Measurements from ENCODE around the gene TRMT1.

Gene TRMT1

DNA sequence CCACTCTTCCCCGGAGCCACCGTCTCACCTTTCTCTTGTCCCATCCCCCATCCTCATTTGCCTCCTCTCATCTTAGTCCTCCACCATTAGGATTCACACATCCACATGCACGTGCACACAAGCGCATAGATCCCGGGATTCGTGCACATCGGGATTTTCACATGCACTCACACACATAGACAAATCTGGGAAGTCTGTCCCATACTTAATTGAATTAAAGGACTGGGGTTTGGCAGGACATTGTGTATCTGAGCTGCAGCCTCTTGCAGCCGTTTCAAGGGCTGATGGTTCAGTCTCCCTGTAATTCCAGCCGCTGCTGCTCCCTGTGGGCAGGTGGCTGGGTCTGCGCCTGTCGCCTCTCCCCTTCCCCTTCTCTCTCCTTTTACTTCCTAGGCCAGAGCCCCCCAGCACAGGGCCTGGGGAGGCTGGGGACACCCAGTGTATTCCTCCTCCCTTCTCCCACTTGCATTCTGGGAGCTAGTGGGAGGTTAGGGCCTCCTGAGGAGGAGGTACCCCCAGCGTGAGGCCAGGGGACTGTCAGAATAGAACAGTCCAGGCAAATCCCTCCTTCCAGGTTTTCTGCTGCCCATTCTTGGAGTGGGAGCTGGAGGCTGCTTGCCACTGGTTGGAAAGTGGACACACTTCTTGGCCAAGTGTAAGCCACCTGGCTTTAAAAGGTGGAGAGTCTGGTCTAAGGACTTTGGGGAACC is 57.4 kb downstream of the TRMT1 start:
- Histone ChIP-seq H3K9ac (no peak overlapping the region), H3K36me3 (ENCODE audit: insufficient read depth) (no peaks in the 10 kb centered on the region), H3K27me3 (ENCODE audit: insufficient read depth, low read depth) (peaks cover 60% of the 10 kb centered on the region), H3K79me2 (ENCODE audit: insufficient read depth, low read depth) (no peaks in the 10 kb centered on the region), H3K4me1 (ENCODE audit: low read depth, poor library complexity, severe bottlenecking) (peaks cover 13% of the 10 kb centered on the region), H2AFZ (ENCODE audit: low read depth) (no peak overlapping the region), H3K4me3 (IDR thresholded peaks at IDR 0.05; ENCODE audit: insufficient read depth, low read depth, low read length) (no peak overlapping the region), H3K27ac (no peak overlapping the region), H4K20me1 (ENCODE audit: insufficient read depth) (no peaks in the 10 kb centered on the region), H3K4me2 (no peak overlapping the region)
- TF ChIP-seq, protein P1, sequence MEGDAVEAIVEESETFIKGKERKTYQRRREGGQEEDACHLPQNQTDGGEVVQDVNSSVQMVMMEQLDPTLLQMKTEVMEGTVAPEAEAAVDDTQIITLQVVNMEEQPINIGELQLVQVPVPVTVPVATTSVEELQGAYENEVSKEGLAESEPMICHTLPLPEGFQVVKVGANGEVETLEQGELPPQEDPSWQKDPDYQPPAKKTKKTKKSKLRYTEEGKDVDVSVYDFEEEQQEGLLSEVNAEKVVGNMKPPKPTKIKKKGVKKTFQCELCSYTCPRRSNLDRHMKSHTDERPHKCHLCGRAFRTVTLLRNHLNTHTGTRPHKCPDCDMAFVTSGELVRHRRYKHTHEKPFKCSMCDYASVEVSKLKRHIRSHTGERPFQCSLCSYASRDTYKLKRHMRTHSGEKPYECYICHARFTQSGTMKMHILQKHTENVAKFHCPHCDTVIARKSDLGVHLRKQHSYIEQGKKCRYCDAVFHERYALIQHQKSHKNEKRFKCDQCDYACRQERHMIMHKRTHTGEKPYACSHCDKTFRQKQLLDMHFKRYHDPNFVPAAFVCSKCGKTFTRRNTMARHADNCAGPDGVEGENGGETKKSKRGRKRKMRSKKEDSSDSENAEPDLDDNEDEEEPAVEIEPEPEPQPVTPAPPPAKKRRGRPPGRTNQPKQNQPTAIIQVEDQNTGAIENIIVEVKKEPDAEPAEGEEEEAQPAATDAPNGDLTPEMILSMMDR (conservative IDR thresholded peaks at IDR 0.05; ENCODE audit: low read depth, low read length), result no peak

DNA sequence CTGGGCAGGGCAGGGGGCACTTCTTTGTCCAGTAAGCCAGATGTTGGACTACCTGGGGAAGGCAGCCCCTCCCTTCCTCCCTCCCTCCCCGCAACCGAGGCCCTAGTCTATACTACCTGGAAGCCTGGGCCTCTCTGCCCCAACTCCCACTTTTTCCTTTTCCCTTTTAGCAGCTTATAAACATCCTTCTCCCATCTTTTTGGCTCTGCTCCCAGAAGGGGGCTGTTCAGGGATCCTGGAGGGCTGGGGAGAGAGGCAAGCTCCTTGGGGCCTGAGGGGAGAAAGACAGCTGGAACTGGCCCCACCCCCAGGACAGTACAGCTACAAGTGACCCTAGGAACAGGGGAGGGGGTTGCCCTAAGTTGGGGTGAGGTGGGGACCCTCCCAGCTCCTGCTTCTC is 58.8 kb downstream of the TRMT1 start:
- H3K36me3 ChIP-seq (ENCODE audit: insufficient read depth), result no peaks in the 10 kb centered on the region
- H3K4me1 ChIP-seq (ENCODE audit: low read depth, poor library complexity, severe bottlenecking), result peaks cover 13% of the 10 kb centered on the region
- no peak overlapping the region for H3K9ac ChIP-seq
- H4K20me1 ChIP-seq (ENCODE audit: insufficient read depth), result no peaks in the 10 kb centered on the region
- H3K27me3 ChIP-seq (ENCODE audit: insufficient read depth, low read depth), result peaks cover 65% of the 10 kb centered on the region
- H2AFZ ChIP-seq (ENCODE audit: low read depth), result no peak overlapping the region
- no peaks in the 10 kb centered on the region for H3K79me2 ChIP-seq (ENCODE audit: insufficient read depth, low read depth)
- H3K4me3 ChIP-seq (IDR thresholded peaks at IDR 0.05; ENCODE audit: insufficient read depth, low read depth, low read length), result no peak overlapping the region
- TF ChIP-seq, protein P1 (conservative IDR thresholded peaks at IDR 0.05; ENCODE audit: low read depth, low read length), result no peak
- H3K4me2 ChIP-seq, result no peak overlapping the region
- no peak overlapping the region for H3K27ac ChIP-seq

DNA sequence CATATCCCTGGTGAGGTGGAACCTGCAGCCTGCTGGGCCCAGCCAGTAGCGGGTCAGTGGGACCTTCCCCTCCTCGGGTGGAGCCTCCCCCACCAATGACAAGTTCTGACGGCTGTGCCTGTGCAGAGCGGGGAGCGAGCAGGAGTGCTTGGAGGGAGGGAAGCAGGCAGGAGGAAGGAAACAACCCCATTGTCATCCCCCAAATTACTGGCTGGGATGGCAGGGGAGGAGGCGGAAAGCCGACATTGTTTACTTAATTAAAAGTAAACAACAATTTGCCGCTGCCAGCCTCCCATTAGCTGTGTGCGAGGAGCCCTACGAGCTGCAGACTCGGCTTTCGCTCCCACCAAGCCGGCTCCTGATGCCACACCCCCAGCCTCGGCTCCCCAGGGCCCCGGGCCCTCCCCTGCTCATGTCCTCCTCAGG is 59.4 kb downstream of the TRMT1 start:
- H3K4me3 ChIP-seq (IDR thresholded peaks at IDR 0.05; ENCODE audit: insufficient read depth, low read depth, low read length), result no peak overlapping the region
- no peaks in the 10 kb centered on the region for H4K20me1 ChIP-seq (ENCODE audit: insufficient read depth)
- no peak overlapping the region for H3K27ac ChIP-seq
- no peak overlapping the region for H3K9ac ChIP-seq
- TF ChIP-seq, protein P1 (conservative IDR thresholded peaks at IDR 0.05; ENCODE audit: low read depth, low read length), result no peak
- H3K4me1 ChIP-seq (ENCODE audit: low read depth, poor library complexity, severe bottlenecking), result peaks cover 13% of the 10 kb centered on the region
- peaks cover 65% of the 10 kb centered on the region for H3K27me3 ChIP-seq (ENCODE audit: insufficient read depth, low read depth)
- no peaks in the 10 kb centered on the region for H3K36me3 ChIP-seq (ENCODE audit: insufficient read depth)
- no peak overlapping the region for H2AFZ ChIP-seq (ENCODE audit: low read depth)
- no peaks in the 10 kb centered on the region for H3K79me2 ChIP-seq (ENCODE audit: insufficient read depth, low read depth)
- H3K4me2 ChIP-seq, result no peak overlapping the region

DNA sequence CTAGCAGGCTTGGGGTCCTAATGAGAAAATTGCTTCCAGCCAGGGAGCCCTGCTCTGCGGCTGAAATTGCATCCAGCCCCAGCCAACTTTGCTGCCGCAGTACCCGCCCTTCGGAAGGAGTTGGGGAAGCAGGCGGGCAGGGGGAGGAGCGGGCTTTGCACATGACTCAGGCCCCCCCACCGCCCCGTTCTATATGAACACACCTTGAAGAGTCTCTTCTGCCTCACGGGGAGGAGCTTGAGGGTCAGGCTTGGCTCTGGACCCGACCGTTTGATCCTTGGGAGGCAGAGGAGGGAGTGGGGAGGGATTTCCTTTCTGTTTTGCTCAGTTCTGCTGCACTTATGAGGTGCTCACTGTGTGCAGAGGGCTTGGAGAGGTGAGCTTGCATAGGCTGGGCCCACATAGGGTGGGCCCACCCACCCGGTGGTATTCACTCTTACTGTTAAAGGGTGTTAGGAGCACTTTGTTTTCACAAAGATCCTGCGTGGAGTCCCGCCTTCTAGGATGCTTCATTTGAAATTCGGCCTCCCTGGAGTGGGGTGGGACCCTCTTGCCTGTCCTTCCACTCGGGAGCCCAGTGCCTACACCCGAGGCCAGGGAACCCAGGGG is 60.4 kb downstream of the TRMT1 start:
- Histone ChIP-seq H3K27ac (no peak overlapping the region), H3K4me1 (ENCODE audit: low read depth, poor library complexity, severe bottlenecking) (peaks cover 17% of the 10 kb centered on the region), H4K20me1 (ENCODE audit: insufficient read depth) (no peaks in the 10 kb centered on the region), H3K4me2 (no peak overlapping the region), H3K4me3 (IDR thresholded peaks at IDR 0.05; ENCODE audit: insufficient read depth, low read depth, low read length) (no peak overlapping the region), H3K27me3 (ENCODE audit: insufficient read depth, low read depth) (peaks cover 67% of the 10 kb centered on the region), H2AFZ (ENCODE audit: low read depth) (no peak overlapping the region), H3K9ac (no peak overlapping the region), H3K79me2 (ENCODE audit: insufficient read depth, low read depth) (no peaks in the 10 kb centered on the region), H3K36me3 (ENCODE audit: insufficient read depth) (no peaks in the 10 kb centered on the region)
- TF ChIP-seq, protein P1 (conservative IDR thresholded peaks at IDR 0.05; ENCODE audit: low read depth, low read length), result no peak

Data from KMS-11 (cell line).